Measurements from ENCODE around the gene CBX4.
A peak's percentile ranks its signal among the peaks of the same experiment; 100 is the strongest.
"Not testable (repeated sequence)": the region's sequence is repeated elsewhere in the genome, so short reads cannot be mapped to it uniquely, and the experiment has no call there.

The CBX4 gene

GRCh38 chr17:79855331-79856124 lies 16.3 kb upstream of the CBX4 start:
- Histone ChIP-seq H3K9ac (ENCODE audit: low read depth, low read length) (no peak overlapping the region), H3K36me3 (ENCODE audit: control insufficient read depth, insufficient read depth, low read length) (no peaks in the 10 kb centered on the region), H3K27me3 (ENCODE audit: control insufficient read depth, insufficient read depth, low read length) (no peaks in the 10 kb centered on the region), H3K9me3 (ENCODE audit: control insufficient read depth, insufficient read depth, low read length) (no peaks in the 10 kb centered on the region), H3K4me3 (ENCODE audit: low read depth, low read length) (no peak overlapping the region), H3K4me1 (ENCODE audit: control insufficient read depth, insufficient read depth, low read length) (no peaks in the 10 kb centered on the region)

GRCh38 chr17:79854080-79855060 lies 15.1 kb upstream of the CBX4 start:
- no peak overlapping the region for H3K9ac ChIP-seq (ENCODE audit: low read depth, low read length)

GRCh38 chr17:79853168-79853567 lies 13.9 kb upstream of the CBX4 start:
- H3K4me1 ChIP-seq (ENCODE audit: control insufficient read depth, insufficient read depth, low read length); H3K9ac ChIP-seq (ENCODE audit: low read depth, low read length); H3K9me3 ChIP-seq (ENCODE audit: control insufficient read depth, insufficient read depth, low read length); H3K27me3 ChIP-seq (ENCODE audit: control insufficient read depth, insufficient read depth, low read length); H3K4me3 ChIP-seq (ENCODE audit: low read depth, low read length); H3K36me3 ChIP-seq (ENCODE audit: control insufficient read depth, insufficient read depth, low read length): not testable (repeated sequence)

More at GRCh38 chr17:79854080-79855060, 15.1 kb upstream of the CBX4 start:
- Histone ChIP-seq H3K4me3 (ENCODE audit: low read depth, low read length) (no peak overlapping the region), H3K27me3 (ENCODE audit: control insufficient read depth, insufficient read depth, low read length) (no peaks in the 10 kb centered on the region), H3K9me3 (ENCODE audit: control insufficient read depth, insufficient read depth, low read length) (no peaks in the 10 kb centered on the region), H3K36me3 (ENCODE audit: control insufficient read depth, insufficient read depth, low read length) (no peaks in the 10 kb centered on the region), H3K4me1 (ENCODE audit: control insufficient read depth, insufficient read depth, low read length) (no peaks in the 10 kb centered on the region)

- H3K4me1 ChIP-seq (ENCODE audit: control insufficient read depth, insufficient read depth, low read length): no peaks in the 10 kb centered on the region
- H3K9ac ChIP-seq (ENCODE audit: low read depth, low read length): no peak overlapping the region
- H3K36me3 ChIP-seq (ENCODE audit: control insufficient read depth, insufficient read depth, low read length): no peaks in the 10 kb centered on the region
- no peak overlapping the region for H3K4me3 ChIP-seq (ENCODE audit: low read depth, low read length)
- peaks cover 11% of the 10 kb centered on the region for H3K27me3 ChIP-seq (ENCODE audit: control insufficient read depth, insufficient read depth, low read length)
- no peaks in the 10 kb centered on the region for H3K9me3 ChIP-seq (ENCODE audit: control insufficient read depth, insufficient read depth, low read length)
Observed at GRCh38 chr17:79852748-79853147, 13.5 kb upstream of the CBX4 start.

GRCh38 chr17:79851461-79851817 lies 12.2 kb upstream of the CBX4 start:
- Histone ChIP-seq H3K9ac (ENCODE audit: low read depth, low read length) (no peak overlapping the region), H3K9me3 (ENCODE audit: control insufficient read depth, insufficient read depth, low read length) (no peaks in the 10 kb centered on the region), H3K36me3 (ENCODE audit: control insufficient read depth, insufficient read depth, low read length) (no peaks in the 10 kb centered on the region), H3K4me3 (ENCODE audit: low read depth, low read length) (no peak overlapping the region), H3K27me3 (ENCODE audit: control insufficient read depth, insufficient read depth, low read length) (peaks cover 13% of the 10 kb centered on the region), H3K4me1 (ENCODE audit: control insufficient read depth, insufficient read depth, low read length) (no peaks in the 10 kb centered on the region)

GRCh38 chr17:79850571-79851460 lies 11.6 kb upstream of the CBX4 start:
- Histone ChIP-seq H3K27me3 (ENCODE audit: control insufficient read depth, insufficient read depth, low read length) (peaks cover 18% of the 10 kb centered on the region), H3K9me3 (ENCODE audit: control insufficient read depth, insufficient read depth, low read length) (no peaks in the 10 kb centered on the region), H3K9ac (ENCODE audit: low read depth, low read length) (no peak overlapping the region), H3K4me1 (ENCODE audit: control insufficient read depth, insufficient read depth, low read length) (no peaks in the 10 kb centered on the region), H3K36me3 (ENCODE audit: control insufficient read depth, insufficient read depth, low read length) (no peaks in the 10 kb centered on the region), H3K4me3 (ENCODE audit: low read depth, low read length) (no peak overlapping the region)

- Histone ChIP-seq H3K9ac (ENCODE audit: low read depth, low read length) (no peak overlapping the region), H3K36me3 (ENCODE audit: control insufficient read depth, insufficient read depth, low read length) (no peaks in the 10 kb centered on the region), H3K9me3 (ENCODE audit: control insufficient read depth, insufficient read depth, low read length) (no peaks in the 10 kb centered on the region), H3K4me1 (ENCODE audit: control insufficient read depth, insufficient read depth, low read length) (no peaks in the 10 kb centered on the region), H3K27me3 (ENCODE audit: control insufficient read depth, insufficient read depth, low read length) (peaks cover 27% of the 10 kb centered on the region), H3K4me3 (ENCODE audit: low read depth, low read length) (no peak overlapping the region)
Observed at GRCh38 chr17:79849953-79850352, 10.7 kb upstream of the CBX4 start.

- no peaks in the 10 kb centered on the region for H3K9me3 ChIP-seq (ENCODE audit: control insufficient read depth, insufficient read depth, low read length)
- no peak overlapping the region for H3K4me3 ChIP-seq (ENCODE audit: low read depth, low read length)
- H3K4me1 ChIP-seq (ENCODE audit: control insufficient read depth, insufficient read depth, low read length): no peaks in the 10 kb centered on the region
- peaks cover 35% of the 10 kb centered on the region for H3K27me3 ChIP-seq (ENCODE audit: control insufficient read depth, insufficient read depth, low read length)
- H3K9ac ChIP-seq (ENCODE audit: low read depth, low read length): no peak overlapping the region
- no peaks in the 10 kb centered on the region for H3K36me3 ChIP-seq (ENCODE audit: control insufficient read depth, insufficient read depth, low read length)
Observed at GRCh38 chr17:79848370-79848766, 9.1 kb upstream of the CBX4 start.

GRCh38 chr17:79847698-79848369 lies 8.6 kb upstream of the CBX4 start:
- Histone ChIP-seq H3K36me3 (ENCODE audit: control insufficient read depth, insufficient read depth, low read length) (no peaks in the 10 kb centered on the region), H3K4me1 (ENCODE audit: control insufficient read depth, insufficient read depth, low read length) (no peaks in the 10 kb centered on the region), H3K27me3 (ENCODE audit: control insufficient read depth, insufficient read depth, low read length) (peaks cover 40% of the 10 kb centered on the region), H3K9ac (ENCODE audit: low read depth, low read length) (no peak overlapping the region), H3K4me3 (ENCODE audit: low read depth, low read length) (no peak overlapping the region), H3K9me3 (ENCODE audit: control insufficient read depth, insufficient read depth, low read length) (no peaks in the 10 kb centered on the region)

- Histone ChIP-seq H3K9me3 (ENCODE audit: control insufficient read depth, insufficient read depth, low read length) (no peaks in the 10 kb centered on the region), H3K27me3 (ENCODE audit: control insufficient read depth, insufficient read depth, low read length) (peaks cover 63% of the 10 kb centered on the region), H3K36me3 (ENCODE audit: control insufficient read depth, insufficient read depth, low read length) (no peaks in the 10 kb centered on the region), H3K4me1 (ENCODE audit: control insufficient read depth, insufficient read depth, low read length) (no peaks in the 10 kb centered on the region), H3K9ac (ENCODE audit: low read depth, low read length) (no peak overlapping the region), H3K4me3 (ENCODE audit: low read depth, low read length) (peak overlapping the region; percentile 9)
Observed at GRCh38 chr17:79845601-79845949, 6.3 kb upstream of the CBX4 start.

Data from iPS-15b (cell line).